Mesothelial cell of epicardium (in vitro differentiated cells): ENCODE measurements around the gene ELL2. TPM values are rescaled to one million over a fixed set of nuclear protein-coding genes. Genes with fewer than 3 reads are reported as not detected.

Experiments
- DNase-seq, 2 experiments: peaks; one replicate each; pipeline ENCODE4 v3.0.0; 2021; ENCODE audit warnings: low spot score in 2 of 2; ENCODE audit not compliant: unreplicated experiment in 2 of 2
- H3K27ac Mint-ChIP-seq: 2 replicates; pipeline ENCODE4 v1.8.0; 2021; ENCODE audit warnings: mixed read lengths
- H3K27me3 Mint-ChIP-seq: 2 replicates; pipeline ENCODE4 v1.8.0; 2021; ENCODE audit warnings: low read depth, mixed read lengths
- H3K36me3 Mint-ChIP-seq: 2 replicates; pipeline ENCODE4 v1.8.0; 2021; ENCODE audit warnings: mixed read lengths
- H3K4me1 Mint-ChIP-seq: 2 replicates; pipeline ENCODE4 v1.8.0; 2021; ENCODE audit warnings: mixed read lengths
- H3K4me3 Mint-ChIP-seq: 2 replicates; pipeline ENCODE4 v1.8.0; 2021; ENCODE audit warnings: mild to moderate bottlenecking, moderate library complexity, mixed read lengths
- H3K9me3 Mint-ChIP-seq: 2 replicates; pipeline ENCODE4 v1.8.0; 2021; ENCODE audit warnings: mixed read lengths
- total RNA-seq: library from RNA; stranded (reverse); gene quantifications from 3 replicates; pipeline ENCODE4 v1.2.1, GENCODE V29; 2021
- TF ChIP-seq, protein P1 (sequence below): fragments of 200-600 bp; sonication (generic); IDR thresholded peaks from one replicate; pipeline ENCODE4 v1.5.0; 2021; ENCODE audit warnings: antibody characterized with exemption; ENCODE audit not compliant: unreplicated experiment

Gene ELL2
- total RNA-seq, 1 donor from 2014 or later, result 11.7 TPM

DNA sequence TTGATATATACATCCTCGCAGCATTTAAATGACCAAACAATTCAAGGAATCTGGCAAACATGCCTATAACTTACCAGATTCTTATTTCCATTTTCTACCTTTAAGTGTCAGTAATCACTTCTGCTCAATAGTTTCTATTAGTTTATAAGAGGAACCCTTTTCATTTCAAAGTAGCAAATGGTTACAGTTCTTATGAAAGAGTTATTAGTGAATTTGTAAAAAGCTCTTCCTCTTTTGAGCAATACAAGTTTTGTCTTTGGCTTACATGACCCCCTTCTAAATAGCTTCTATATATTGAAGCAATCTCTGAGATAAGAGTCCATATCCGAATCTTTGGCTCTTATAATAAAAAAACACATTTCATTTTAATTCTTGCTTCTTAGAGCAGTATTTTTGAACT is 42.0 kb downstream of the ELL2 start:
- Mint-ChIP-seq H3K36me3 (peaks cover 2% of the 10 kb centered on the region), H3K27ac (no peak overlapping the region), H3K9me3 (no peaks in the 10 kb centered on the region), H3K4me1 (peaks cover 10% of the 10 kb centered on the region), H3K27me3 (no peaks in the 10 kb centered on the region), H3K4me3 (no peak overlapping the region)
- TF ChIP-seq, protein P1, sequence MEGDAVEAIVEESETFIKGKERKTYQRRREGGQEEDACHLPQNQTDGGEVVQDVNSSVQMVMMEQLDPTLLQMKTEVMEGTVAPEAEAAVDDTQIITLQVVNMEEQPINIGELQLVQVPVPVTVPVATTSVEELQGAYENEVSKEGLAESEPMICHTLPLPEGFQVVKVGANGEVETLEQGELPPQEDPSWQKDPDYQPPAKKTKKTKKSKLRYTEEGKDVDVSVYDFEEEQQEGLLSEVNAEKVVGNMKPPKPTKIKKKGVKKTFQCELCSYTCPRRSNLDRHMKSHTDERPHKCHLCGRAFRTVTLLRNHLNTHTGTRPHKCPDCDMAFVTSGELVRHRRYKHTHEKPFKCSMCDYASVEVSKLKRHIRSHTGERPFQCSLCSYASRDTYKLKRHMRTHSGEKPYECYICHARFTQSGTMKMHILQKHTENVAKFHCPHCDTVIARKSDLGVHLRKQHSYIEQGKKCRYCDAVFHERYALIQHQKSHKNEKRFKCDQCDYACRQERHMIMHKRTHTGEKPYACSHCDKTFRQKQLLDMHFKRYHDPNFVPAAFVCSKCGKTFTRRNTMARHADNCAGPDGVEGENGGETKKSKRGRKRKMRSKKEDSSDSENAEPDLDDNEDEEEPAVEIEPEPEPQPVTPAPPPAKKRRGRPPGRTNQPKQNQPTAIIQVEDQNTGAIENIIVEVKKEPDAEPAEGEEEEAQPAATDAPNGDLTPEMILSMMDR, result no peak
- no peak for DNase-seq

DNA sequence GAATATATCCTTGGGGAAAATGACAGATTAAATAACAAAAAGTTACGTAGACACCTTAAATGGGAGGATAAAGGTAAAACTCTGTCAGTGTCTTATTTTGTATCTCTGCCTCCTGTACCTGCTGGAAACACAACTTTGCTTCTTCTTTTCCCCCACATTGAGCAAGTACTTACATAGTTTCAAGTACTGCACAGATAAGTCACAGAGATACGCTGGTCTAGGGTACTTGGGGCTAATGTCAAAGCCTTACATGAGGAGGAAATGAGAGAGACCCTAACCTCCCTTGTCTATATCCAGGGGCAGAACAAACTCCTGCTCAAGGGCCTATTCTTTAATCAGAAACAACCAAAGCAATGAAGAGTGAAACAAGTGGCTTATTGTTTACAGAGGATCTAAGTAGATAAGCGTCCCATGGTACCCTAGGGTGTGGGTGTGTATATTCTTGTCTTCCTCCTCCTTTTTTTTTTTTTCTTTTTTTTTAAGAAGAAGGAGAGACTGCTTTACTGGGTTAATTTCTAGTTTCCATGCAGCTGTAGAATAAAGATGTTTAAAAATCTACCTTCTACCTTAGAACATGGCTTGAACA is 43.1 kb downstream of the ELL2 start:
- TF ChIP-seq, protein P1, result no peak
- H3K9me3 Mint-ChIP-seq, result no peaks in the 10 kb centered on the region
- no peak overlapping the region for H3K27ac Mint-ChIP-seq
- DNase-seq, result no peak
- H3K4me3 Mint-ChIP-seq, result no peak overlapping the region
- no peaks in the 10 kb centered on the region for H3K27me3 Mint-ChIP-seq
- H3K36me3 Mint-ChIP-seq, result peaks cover 2% of the 10 kb centered on the region
- H3K4me1 Mint-ChIP-seq, result peaks cover 11% of the 10 kb centered on the region

DNA sequence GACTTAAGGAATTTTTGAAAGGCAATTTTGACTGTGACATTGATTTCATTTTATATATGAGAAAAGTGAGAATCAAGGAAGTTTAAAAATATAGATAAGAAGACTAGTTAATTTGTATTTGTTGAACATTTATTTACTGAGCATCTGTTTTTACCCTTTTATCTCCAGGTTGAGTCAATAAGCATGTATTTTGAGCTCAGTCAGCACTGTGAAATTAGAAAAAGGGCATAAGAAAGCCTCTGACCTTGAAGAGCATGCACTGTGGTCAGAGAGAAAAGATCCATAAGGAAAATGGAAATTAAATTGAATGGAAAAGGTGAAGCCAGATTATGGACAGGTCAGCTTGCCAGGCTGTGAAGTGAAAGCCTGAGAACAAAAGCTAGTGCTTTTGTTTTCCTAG is 44.4 kb downstream of the ELL2 start:
- Mint-ChIP-seq H3K9me3 (no peaks in the 10 kb centered on the region), H3K4me1 (peaks cover 12% of the 10 kb centered on the region), H3K4me3 (no peak overlapping the region), H3K27ac (no peak overlapping the region), H3K36me3 (peaks cover 2% of the 10 kb centered on the region), H3K27me3 (no peaks in the 10 kb centered on the region)
- TF ChIP-seq, protein P1, result no peak
- no peak for DNase-seq

DNA sequence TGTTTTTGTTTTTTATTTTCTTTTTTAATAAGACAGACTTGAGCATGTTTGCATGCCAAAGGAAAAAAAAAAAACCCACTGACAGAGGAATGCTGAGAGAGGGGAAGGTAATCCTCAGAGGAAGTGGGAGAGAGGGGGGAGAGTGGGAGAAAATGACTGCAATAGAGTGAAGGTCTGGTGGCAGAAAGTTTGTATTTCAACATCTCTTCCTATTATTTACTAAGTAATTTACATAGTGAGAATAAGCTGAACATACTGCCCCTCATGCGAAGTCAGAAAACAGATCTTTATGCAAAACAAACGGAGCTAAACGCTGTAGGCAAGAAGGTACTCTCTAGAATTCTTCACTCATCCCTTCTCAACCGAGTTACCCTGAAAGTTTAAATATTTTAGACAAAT is 45.0 kb downstream of the ELL2 start:
- no peak overlapping the region for H3K27ac Mint-ChIP-seq
- H3K4me1 Mint-ChIP-seq, result peaks cover 12% of the 10 kb centered on the region

DNA sequence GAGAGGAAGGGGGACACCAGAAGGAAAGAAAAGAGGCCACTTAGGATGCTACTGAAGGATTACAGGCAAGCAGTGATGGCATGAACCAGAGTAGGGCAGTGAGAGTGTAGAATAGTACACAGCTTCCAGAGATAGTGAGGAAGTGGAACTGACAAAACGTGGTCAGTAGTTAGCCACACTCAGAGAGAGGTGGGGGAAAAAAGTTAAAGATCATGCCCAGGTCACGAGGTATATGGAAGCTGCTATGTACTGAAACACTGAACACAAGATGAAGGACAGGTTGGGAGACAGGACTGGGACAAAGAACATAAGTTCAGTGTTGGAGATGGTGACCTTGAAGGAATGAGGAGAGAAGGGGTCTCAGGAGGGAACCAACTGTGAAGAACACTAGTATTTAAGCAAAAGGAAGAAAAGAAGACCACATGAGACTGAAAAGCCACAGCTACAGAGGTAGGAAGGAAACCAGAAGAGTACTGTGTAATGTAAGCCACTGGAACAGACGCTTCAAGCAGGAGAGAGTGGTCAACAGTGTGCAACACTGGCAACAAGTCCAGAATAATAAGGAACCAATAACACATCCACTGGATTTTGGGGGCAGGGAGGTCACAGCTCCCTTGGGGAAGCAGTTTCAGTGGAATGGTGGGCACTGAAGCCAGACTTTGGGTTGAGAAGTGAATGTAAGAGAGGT is 45.5 kb downstream of the ELL2 start:
- TF ChIP-seq, protein P1, result no peak
- peaks cover 2% of the 10 kb centered on the region for H3K36me3 Mint-ChIP-seq
- H3K9me3 Mint-ChIP-seq, result no peaks in the 10 kb centered on the region
- H3K4me1 Mint-ChIP-seq, result peaks cover 12% of the 10 kb centered on the region
- no peaks in the 10 kb centered on the region for H3K27me3 Mint-ChIP-seq
- H3K27ac Mint-ChIP-seq, result no peak overlapping the region
- no peak overlapping the region for H3K4me3 Mint-ChIP-seq
- DNase-seq, result no peak

More for the DNA sequence above, 45.0 kb downstream of the ELL2 start:
- no peaks in the 10 kb centered on the region for H3K27me3 Mint-ChIP-seq
- no peak overlapping the region for H3K4me3 Mint-ChIP-seq
- DNase-seq, result no peak
- TF ChIP-seq, protein P1, result no peak
- peaks cover 2% of the 10 kb centered on the region for H3K36me3 Mint-ChIP-seq
- H3K9me3 Mint-ChIP-seq, result no peaks in the 10 kb centered on the region
